ENCODE measurements around the gene PTGER1. TPM values are rescaled to one million over a fixed set of nuclear protein-coding genes. Genes with fewer than 3 reads are reported as not detected.

PTGER1 gene
- total and polyA plus RNA-seq, 9 of the 15 experiments (the other 6 are each of a cell fraction or from before 2014, with no cell fraction given): 0.06 to 0.36 (median 0.31) TPM; not detected in 5

GRCh38 chr19:14435320-14436050 is 39.7 kb downstream of the PTGER1 start:
- Histone ChIP-seq H3K27me3 (ENCODE audit: control insufficient read depth in 2 of 2, insufficient read depth in 2 of 2, low read length in 2 of 2) (no peaks in the 10 kb centered on the region), H3K27ac (ENCODE audit: extremely low read depth, low read depth, low read length) (no peak overlapping the region; the same call in 2 of the 3 replicates), H3K4me3 (no peak overlapping the region; the same call in 1 of the 2 replicates), H3K36me3 (ENCODE audit: control insufficient read depth, insufficient read depth, low read length) (peaks cover 19% of the 10 kb centered on the region; the same call in 2 of the 3 replicates), H3K9me1 (ENCODE audit: control insufficient read depth, insufficient read depth, low read length) (no peaks in the 10 kb centered on the region), H3K9ac (ENCODE audit: insufficient read depth in 1 of 2, low read depth in 2 of 2, low read length in 2 of 2) (peak overlapping the region in 1 of 2 experiments; percentile 94; a peak in 2 of 4 replicates), H3K9me3 (replicated peaks; ENCODE audit: control insufficient read depth, insufficient read depth, low read depth, low read length) (no peaks in the 10 kb centered on the region), H3K4me1 (replicated peaks in 1 of 2; ENCODE audit: control insufficient read depth in 2 of 2, insufficient read depth in 2 of 2, low read length in 2 of 2) (peaks cover 28 to 67% of the 10 kb centered on the region in 2 experiments), H2AFZ (ENCODE audit: low read depth, low read length) (no peak overlapping the region), H3K4me2 (ENCODE audit: insufficient read depth, low read length) (peak overlapping the region; percentile 89), H4K20me1 (replicated peaks; ENCODE audit: control insufficient read depth, insufficient read depth, low read length) (no peaks in the 10 kb centered on the region; the same call in 1 of the 2 replicates), H3K79me2 (ENCODE audit: control insufficient read depth, insufficient read depth, low read length) (peaks cover 66% of the 10 kb centered on the region)
- DNase-seq (ENCODE audit: extremely low read depth in 1 of 4, low spot score in 3 of 4) (no peak), ATAC-seq (no peak), FAIRE-seq (no peak)
- intact Hi-C loops (cut with micrococcal nuclease): loop anchor here (10.0 kb wide), 1 partner anchor 119 kb away; no protein-coding TSS in a partner anchor
- CTCF ChIA-PET (ENCODE audit: low intra/inter-chr PET ratio): no interaction called here
- WGBS (ENCODE audit: insufficient coverage, low coverage, missing lambda C conversion rate): 75% methylated on average over 17 of the region's 17 CpGs
- POLR2A ChIA-PET: interaction anchor here (0.6 to 1.7 kb wide), 6 partner anchors 14 to 1037 kb away, joined by 3 to 6 read pairs (median 4); no protein-coding TSS in a partner anchor
- in situ Hi-C loops (cut with MboI): no loop called here
- BruUV-seq (replicated peaks): no TSS peak
- TF ChIP-seq SETDB1 (IDR thresholded peaks at IDR 0.05; ENCODE audit: low read length) (no peak), RFX5 (IDR thresholded peaks at IDR 0.05; ENCODE audit: low read depth, low read length) (no peak), NFIX (CRISPR knock-in tag; IDR thresholded peaks at IDR 0.05; ENCODE audit: low read depth) (no peak), NFE2 (IDR thresholded peaks at IDR 0.05; ENCODE audit: low read depth) (no peak), ETV6 (IDR thresholded peaks at IDR 0.05; ENCODE audit: borderline replicate concordance in 1 of 2, low read depth in 2 of 2, low read length in 1 of 2) (no peak), ETV6 (CRISPR knock-in tag; IDR thresholded peaks at IDR 0.05; ENCODE audit: borderline replicate concordance) (no peak), PTBP1 (IDR thresholded peaks at IDR 0.05; ENCODE audit: low read depth, low read length) (peak; percentile 86; the same call in 1 of the 2 replicates), EHMT2 (IDR thresholded peaks at IDR 0.05) (no peak), BMI1 (IDR thresholded peaks at IDR 0.05; ENCODE audit: low read length) (no peak), MED1 (CRISPR knock-in tag; IDR thresholded peaks at IDR 0.05; ENCODE audit: borderline replicate concordance) (no peak), BCL6 (CRISPR knock-in tag; IDR thresholded peaks at IDR 0.05) (no peak), HNRNPUL1 (IDR thresholded peaks at IDR 0.05; ENCODE audit: low read length) (no peak), KLF1 (tag; IDR thresholded peaks at IDR 0.05) (no peak), BCOR (IDR thresholded peaks at IDR 0.05) (peak; percentile 99), KDM1A (IDR thresholded peaks at IDR 0.05) (peak; percentile 82 to 85), PHF20 (IDR thresholded peaks at IDR 0.05; ENCODE audit: partially characterized antibody) (peak; percentile 19), SP1 (CRISPR knock-in tag; IDR thresholded peaks at IDR 0.05) (0 out of 2 replicates have a peak, but pooled peaks have one; percentile 25), NUFIP1 (IDR thresholded peaks at IDR 0.05; ENCODE audit: partially characterized antibody) (no peak), ELF4 (CRISPR knock-in tag; IDR thresholded peaks at IDR 0.05) (no peak), ZNF41 (CRISPR knock-in tag; conservative IDR thresholded peaks at IDR 0.05) (no peak), TAF7 (tag; IDR thresholded peaks at IDR 0.05) (no peak), WHSC1 (IDR thresholded peaks at IDR 0.05; ENCODE audit: low read length) (no peak), POLR3G (IDR thresholded peaks at IDR 0.05; ENCODE audit: extremely low read depth, insufficient read length, insufficient replicate concordance) (no peak), CHD4 (IDR thresholded peaks at IDR 0.05; ENCODE audit: insufficient read depth, insufficient replicate concordance, low read depth, low read length, poor library complexity, severe bottlenecking) (no peak), DPF2 (IDR thresholded peaks at IDR 0.05) (0 out of 2 replicates have a peak, but pooled peaks have one; percentile 5)
- TF ChIP-seq, protein P1, sequence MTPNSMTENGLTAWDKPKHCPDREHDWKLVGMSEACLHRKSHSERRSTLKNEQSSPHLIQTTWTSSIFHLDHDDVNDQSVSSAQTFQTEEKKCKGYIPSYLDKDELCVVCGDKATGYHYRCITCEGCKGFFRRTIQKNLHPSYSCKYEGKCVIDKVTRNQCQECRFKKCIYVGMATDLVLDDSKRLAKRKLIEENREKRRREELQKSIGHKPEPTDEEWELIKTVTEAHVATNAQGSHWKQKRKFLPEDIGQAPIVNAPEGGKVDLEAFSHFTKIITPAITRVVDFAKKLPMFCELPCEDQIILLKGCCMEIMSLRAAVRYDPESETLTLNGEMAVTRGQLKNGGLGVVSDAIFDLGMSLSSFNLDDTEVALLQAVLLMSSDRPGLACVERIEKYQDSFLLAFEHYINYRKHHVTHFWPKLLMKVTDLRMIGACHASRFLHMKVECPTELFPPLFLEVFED (CRISPR knock-in tag; conservative IDR thresholded peaks at IDR 0.05): no peak
